Stimulated activated CD8-positive, alpha-beta memory T cell treated with anti-CD3 and anti-CD28 coated beads, Interleukin-12 subunit alpha, Interleukin-12 subunit beta, amount 100 ng/mL, for 1 hour (primary cell): ENCODE results near the gene RALGPS1.
A peak's percentile ranks its signal among the peaks of the same experiment; 100 is the strongest.

Source experiments
- DNase-seq: peaks from one replicate; pipeline ENCODE4 v3.0.0-alpha.2; 2020; ENCODE audit warnings: low read depth

The RALGPS1 gene, protein sequence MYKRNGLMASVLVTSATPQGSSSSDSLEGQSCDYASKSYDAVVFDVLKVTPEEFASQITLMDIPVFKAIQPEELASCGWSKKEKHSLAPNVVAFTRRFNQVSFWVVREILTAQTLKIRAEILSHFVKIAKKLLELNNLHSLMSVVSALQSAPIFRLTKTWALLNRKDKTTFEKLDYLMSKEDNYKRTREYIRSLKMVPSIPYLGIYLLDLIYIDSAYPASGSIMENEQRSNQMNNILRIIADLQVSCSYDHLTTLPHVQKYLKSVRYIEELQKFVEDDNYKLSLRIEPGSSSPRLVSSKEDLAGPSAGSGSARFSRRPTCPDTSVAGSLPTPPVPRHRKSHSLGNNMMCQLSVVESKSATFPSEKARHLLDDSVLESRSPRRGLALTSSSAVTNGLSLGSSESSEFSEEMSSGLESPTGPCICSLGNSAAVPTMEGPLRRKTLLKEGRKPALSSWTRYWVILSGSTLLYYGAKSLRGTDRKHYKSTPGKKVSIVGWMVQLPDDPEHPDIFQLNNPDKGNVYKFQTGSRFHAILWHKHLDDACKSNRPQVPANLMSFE

DNA sequence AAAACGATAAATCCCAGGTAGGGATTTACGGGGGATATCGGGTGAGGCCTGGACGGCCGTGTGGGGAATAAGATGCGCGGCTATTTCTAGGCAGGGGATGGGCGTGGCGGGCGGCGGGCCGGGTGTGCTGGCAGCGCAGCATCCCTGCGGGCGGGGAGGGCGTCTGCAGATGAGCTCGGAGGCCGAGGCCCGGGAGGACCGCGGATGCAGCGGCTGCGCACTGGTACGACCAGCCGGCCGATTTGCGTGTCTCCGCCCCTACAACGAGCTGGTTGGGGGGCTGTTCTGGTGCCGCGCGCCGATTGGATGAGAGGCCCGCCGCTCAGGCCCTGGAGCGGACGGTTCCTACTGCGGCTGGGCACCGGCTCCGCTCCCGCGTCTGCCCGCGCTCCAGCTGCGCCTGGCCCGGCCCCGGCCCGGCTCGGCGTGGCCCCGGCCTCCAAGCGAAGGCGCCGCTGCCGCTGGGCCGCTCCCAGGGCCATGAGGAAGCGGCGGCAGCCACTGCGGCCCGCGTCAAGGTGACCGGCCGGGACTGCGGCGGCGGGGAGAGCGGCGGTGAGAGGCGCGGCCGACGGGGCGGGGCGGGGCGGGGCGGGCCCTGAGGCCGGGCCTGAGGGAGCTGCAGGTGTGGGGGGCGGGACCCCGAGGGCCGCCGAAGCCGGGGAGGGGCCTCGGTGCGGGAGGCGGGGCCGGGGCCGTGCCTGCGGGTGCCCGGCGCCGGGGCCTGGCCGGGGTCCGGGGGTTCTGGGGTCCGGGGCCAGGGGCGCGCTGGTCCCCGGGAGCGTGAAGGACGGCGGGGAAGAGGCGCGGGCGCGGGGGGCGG, at the start of gene RALGPS1:
TSS of gene RALGPS1 (plus strand) at position 325 of the 823 bp plus-strand sequence. CDS start 47,508 bp downstream, outside the sequence.
- DNase-seq = peak; percentile 78

DNA sequence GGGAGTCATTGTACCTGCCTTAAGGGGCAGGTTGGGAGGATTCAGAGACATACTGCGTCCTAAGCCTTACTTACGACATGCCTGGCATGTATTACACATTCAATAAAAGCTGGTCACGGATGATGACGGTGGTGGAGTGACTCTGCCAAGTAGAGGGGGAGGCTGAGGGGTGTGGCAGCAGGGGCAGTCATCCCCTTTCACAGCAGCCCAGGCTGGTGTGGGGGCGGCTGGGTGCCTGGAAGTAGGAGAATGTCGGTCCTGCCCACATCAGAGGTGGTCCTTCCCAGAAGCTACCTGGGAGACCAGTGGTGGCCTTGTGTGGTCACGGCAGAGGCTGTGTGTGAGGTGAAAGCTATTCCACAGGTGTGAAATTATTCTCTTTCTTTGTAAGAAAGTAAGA, 45.2 kb upstream of the RALGPS1 start:
- DNase-seq = no peak

DNA sequence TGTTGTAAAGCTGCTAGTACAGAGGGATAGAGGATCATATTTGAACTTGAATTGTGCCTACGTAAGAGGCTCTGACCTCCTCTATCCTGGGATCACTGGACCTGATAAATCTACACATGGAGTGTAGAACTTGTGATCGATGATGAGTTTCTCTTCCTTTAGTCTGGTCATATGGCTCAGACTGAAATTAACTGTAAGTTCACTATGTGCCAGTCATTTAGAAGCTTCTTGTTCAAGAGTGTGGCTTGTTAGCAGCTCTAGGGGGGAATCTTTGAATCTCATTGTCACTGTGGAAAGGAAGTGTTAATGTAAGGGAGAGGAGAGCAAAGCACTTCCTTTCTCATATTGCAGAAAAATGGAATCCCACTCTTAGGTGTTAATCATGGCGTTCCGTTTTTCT, 42.1 kb upstream of the RALGPS1 start:
- DNase-seq = no peak

DNA sequence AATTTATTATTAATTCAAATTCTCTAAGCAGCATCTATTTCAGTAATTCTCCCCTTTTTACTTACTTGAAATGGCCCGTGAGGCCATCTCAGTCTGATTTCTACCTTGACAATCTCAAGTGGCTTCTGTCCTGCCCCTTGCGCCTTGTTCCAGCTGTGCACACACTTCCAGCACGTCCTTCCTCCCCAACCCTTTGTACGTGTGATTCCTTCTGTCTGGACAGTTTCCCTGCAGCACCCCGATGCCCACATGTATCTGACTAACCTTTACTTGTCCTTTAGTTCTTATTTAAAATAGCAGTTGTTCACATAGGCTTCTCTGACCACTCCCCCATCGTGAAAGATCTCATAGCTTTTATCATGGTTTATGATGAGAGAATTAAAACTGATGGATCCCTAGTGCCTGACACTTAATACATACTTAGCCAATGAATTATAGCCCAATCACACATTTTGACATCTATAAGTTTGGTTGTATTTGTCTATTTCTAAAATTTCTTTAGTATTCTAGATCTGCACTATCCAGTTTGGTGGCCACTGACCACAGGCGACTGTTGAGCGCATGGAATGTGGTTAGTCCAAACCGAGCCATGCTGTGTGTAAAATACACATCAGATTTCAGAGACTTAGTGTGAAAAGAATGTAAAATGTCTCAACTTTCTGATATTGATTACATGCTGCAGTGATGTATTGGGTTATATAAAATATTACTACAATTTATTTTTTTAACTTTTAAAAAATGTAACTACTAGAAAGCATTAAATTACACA, 39.9 kb upstream of the RALGPS1 start:
- DNase-seq = no peak

DNA sequence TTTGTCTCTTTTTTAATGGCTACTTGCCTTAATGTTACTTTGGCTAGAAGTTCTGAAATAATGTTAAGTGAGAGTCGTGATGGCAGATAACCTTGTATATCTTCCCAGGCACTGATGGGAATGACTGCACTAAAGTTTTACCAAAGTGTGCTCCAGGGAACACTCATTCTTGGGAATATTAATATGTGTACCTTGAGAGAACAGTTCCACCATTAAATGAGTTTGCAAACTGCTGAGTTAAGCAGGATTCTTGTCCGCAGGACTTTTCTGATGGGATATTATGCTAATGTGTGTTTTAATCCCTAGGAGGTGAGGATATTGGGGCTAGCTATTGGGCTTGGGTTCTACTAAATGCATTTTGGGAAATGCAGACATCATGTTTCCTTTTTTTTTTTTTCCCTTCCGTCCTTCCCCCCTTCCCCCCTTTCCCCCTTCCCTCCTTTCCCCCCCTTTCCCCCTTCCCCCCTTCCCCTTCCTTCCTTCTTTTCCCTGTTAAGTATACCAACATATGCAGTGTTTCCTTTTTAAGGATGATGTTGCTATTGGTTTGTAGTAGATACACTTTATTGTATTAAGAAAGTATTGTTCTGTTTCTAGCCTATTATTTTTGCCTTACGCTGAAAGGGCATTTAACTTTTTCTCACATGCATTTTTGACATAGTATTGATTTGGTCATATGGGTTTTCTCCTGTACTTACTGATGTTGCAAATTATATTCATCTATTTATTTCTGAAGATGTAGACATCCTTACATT, 38.6 kb upstream of the RALGPS1 start:
- DNase-seq = no peak

DNA sequence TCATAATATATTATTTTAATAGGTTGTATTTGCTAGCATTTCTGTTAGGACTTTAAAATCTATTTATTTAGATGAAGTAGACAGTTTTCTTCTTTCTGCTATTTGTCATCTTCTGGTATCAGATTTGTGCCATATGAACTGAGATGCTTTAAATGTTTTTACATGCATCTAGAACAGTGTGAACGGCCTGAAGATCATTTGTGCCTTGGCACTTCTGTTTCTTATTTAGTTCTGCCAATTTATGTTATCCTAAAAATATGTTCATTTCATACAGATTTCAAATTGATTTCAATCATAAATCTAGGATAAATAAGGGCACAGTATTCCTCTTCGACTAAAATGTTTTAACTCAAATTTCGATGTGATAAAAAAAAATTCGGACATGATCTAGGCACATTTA, 38.1 kb upstream of the RALGPS1 start:
- no peak for DNase-seq

DNA sequence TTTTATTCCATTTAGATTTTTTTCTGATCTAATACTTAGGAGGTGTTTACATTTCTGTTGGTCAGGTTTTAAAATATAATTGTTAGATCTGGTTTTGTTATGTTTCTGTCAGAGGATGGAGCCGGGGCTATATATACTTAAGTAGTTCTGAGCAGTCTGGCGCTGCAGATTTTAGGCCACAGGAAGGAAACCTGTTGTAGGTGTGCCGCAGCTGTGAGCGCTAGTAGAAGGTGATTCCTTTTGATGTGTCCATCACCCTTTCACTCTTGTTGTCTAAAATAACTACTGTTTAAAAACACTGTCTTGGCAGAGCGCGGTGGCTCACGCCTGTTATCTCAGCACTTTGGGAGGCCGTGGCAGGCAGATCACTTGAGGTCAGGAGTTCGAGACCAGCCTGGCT, 37.2 kb upstream of the RALGPS1 start:
- DNase-seq = no peak

DNA sequence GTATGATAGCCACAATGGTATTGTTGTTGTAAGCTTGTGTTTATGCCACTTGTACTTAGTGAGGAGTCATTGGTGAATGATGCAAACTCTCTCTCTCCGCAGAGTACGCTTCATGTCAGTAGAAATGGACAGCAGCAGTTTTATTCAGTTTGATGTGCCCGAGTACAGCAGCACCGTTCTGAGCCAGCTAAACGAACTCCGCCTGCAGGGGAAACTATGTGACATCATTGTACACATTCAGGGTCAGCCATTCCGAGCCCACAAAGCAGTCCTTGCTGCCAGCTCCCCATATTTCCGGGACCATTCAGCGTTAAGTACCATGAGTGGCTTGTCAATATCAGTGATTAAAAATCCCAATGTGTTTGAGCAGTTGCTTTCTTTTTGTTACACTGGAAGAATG, 35.3 kb upstream of the RALGPS1 start:
- DNase-seq = no peak

DNA sequence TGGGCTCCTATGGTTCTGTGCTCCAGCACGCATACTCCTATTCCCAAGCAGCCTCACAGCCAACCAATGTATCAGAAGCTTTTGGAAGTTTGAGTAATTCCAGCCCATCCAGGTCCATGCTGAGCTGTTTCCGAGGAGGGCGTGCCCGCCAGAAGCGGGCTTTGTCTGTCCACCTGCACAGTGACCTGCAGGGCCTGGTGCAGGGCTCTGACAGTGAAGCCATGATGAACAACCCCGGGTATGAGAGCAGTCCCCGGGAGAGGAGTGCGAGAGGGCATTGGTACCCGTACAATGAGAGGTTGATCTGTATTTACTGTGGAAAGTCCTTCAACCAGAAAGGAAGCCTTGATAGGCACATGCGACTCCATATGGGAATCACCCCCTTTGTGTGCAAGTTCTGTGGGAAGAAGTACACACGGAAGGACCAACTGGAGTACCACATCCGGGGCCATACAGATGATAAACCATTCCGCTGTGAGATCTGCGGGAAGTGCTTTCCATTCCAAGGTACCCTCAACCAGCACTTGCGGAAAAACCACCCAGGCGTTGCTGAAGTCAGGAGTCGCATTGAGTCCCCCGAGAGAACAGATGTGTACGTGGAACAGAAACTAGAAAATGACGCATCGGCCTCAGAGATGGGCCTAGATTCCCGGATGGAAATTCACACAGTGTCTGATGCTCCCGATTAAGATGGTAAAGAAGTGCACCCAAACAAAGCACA, 34.2 kb upstream of the RALGPS1 start:
- no peak for DNase-seq

DNA sequence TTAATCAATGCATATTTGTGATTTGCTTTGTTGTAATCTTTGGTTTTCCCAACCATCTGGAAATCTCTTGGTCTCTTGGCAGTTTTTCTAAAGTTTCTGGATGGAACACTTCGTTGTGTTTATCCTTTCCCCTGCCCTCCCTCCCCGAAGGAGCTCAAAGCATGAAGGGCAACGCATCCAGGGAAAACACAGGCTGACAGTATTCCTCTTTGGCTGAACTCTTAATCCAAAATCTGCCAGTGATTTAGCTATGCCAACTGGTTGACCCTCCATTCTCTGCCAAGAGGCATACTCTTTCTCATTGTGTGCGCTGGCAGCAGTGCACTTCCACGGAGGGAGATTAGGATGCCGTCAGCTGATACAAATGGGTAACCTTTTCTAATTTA, 33.6 kb upstream of the RALGPS1 start:
- no peak for DNase-seq

DNA sequence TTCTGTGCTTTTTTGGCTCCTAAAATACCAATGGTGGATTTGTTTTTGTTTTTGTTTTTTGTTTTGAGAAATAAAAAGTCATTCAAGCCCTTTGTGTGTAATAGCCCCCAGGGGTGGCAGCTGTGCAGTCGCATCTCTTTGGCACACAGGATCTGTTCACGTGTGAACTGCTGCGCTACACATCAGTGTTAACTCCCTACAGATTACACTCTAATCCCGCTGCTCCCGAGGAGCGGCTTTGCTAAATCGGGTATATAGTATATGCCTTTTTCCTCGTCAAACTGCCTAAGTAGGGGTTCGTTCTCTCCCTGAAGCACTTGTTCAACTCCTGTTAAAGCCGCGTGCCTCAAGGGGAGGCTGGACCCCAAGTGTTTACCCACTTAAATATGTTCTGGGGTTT, 31.8 kb upstream of the RALGPS1 start:
- no peak for DNase-seq

DNA sequence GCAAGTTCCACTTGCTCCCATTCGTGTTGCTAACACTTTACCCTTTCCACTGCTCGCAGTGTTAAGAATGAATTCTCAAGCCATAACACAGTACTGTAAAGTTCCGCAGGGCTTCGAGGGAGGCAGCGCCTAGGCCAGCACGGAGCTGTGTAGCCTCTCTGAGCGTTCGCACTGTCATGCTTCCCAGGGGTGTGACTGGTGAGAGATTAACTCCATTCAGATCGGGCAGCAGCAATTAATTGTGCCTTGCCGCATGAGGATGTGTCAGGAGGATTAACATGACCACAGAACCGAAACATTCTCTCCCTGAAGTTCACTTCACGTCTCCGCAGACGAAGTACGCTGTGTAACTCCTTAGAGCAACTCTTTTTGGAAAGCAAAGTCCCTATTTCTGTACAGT, 30.9 kb upstream of the RALGPS1 start:
- DNase-seq = no peak

DNA sequence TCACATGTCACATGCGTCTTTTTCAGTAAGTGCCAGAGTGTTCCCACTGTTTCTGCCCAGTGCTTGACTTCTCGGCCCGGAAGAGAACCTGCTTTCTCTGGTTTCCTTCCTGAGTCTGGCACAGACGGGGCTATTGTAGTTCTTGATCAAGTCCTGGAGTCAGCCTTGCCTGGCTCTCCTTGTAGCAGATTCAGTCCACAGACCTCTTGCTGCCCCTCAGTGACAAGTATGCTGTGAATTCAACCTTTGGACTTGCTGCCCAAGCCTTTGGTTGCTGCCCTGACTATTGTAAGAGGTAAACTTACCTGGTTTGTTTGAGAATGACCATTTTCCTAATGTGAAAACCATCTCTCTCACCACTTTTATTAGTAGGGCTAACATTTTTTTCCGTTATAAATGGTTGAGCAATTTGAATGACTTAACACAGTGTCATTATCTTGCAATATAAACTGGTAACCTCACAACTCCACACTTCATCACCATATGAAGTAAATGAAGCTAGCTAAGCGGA, 29.4 kb upstream of the RALGPS1 start:
- DNase-seq = no peak

DNA sequence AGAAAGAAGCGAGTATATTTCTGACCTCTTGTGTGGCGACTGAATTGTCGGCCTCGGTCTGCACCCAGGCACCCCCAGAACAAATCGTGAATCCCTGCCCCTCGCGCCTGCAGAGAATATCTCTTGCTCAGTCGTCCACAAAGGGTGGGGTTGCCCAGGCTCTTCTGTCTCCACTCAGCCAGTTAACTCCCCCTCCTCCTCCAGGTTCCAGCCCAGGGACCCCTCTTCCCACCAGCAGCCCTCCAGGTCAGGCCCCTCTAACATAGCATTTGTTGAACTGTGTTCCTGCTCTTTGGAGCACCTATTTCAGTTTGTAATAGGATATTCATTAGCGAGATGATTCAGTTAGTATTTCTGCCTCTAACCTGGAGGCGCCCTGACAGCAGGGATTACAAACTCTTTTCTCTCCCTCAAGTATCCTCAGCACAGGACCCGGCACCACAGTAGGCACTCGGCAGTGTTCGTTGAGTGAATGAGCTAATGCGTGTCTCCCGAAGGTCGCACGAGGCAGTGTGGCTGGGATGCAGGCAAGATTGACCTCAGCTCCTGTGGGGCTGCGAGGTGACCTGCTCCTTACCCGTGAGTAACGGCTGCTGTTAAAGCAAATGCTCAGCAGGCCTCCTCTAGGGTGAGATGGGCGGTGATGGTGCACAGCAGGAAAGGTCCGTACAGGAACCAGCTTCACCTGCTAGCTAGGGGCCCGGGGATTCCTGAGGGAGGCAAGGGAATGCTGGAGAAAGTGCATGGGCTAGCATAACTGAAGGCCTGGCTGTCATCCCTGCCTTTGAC, 28.4 kb upstream of the RALGPS1 start:
- no peak for DNase-seq

DNA sequence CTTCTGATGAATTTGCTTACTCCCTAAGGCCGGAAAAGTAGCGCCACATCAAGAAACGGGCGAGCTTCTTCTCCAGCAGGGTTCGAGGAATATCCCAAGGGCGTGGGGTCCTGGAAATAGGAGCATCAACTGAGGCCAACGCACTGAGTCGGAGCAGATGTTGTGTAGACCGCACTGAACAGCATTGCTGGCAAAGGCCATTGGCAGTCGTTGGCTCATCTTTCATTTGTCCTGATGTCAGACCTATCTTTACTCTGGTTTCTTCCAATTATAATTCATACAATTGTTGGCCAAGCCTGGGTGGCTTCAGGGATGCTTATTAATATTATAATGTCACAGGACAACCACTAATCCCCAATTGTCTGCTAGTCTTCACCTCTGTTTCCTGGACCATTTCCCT, 27.7 kb upstream of the RALGPS1 start:
- no peak for DNase-seq

DNA sequence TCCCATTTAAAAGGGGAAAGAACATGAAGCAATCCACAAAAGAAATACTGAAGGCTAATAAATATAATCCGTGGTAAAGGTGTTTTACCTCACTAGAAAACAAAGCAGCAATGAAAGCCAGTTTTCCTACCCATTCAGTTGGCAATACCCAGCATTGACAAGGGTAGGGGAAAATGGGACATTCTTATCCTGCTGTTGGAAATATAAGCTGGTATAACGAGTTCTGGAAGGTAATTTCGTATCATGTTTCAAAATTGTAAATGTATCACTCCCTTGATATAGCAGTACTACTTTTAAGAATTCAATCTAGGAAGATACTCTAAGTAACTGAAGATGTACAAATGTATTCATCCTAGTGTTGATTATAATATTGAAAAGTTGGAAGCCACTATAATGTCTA, 22.9 kb upstream of the RALGPS1 start:
- DNase-seq = no peak

DNA sequence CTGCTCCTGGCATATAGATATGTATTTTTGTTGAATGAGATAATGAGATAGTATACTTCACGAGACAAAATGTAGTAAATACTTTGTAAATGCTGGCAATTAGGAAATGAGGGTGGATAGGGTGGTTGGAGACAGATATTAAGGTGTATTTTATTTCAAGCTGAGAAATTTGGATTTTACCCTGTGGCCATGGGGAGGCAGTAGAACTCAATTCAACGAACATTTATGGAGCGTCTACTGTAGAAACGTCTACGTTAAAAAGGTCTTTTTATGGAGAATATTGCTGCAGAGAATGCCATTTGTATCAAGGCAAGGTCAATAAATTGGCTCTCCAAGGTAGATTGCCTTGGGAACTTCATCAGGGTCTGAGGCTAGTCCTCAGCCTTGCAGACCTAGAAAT, 21.5 kb upstream of the RALGPS1 start:
- DNase-seq = no peak

DNA sequence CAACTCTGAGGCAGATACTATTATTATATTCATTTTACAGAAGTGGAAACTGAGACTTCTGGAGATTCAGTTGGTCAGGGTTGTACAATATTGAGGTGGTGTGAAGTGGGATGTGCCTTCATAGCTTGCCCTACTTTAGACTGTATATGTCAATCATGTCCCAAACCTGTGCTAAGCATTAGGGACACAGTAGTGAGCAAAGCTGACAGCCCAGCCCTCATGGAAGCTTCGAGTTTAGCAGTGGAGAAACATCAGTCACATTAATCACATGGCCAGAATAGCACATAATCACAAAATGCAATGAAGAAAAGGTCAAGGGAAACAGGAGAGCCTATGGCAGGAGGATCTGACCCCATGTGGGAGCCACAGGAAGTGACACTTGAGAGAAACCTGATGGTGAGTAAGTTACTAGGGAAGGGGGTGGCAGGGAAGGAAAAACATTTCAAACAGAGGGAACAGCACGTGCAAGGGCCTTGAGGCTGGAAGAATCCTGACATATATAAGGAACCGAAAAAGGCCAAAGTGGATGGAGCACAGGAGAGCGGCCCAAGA, 20.5 kb upstream of the RALGPS1 start:
- no peak for DNase-seq

DNA sequence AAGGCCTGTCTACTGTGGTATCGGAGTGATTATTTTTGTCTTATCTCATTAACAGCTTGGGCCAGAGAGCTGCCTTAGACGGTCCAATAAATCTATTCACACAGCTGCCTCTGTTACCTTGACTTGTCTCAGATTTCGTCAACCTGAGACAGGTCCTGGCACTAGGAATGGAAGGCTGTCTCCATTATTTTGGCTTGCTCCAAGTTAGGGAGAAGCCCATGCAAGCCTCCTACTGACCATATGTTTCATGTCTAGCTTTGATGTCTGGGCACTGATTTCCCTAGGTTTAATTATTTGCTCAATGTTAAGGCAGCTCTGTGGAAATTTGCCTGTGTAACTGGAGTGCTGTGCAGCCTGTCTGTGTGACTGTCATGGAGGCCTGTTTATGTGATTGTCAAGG, 12.4 kb upstream of the RALGPS1 start:
- DNase-seq = no peak

DNA sequence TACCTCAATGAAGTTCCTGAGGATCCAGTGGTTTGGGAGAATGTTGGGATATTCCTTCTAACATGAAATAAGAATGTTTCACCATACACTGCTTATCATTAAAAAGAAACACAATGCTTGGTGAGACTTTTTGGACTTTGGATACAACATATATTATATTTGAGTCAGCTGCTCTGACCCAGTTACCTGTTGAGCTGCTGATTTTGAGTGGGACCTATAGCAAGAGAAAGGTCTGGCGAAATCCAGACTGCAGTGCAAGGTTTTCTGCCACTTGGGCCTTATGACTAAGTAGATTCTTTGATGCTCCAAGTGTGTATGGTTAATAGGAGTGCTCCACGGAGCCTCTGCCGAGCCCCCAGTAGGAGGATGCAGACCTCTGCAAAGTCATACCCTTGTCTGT, 10.0 kb upstream of the RALGPS1 start:
- no peak for DNase-seq
